ENCODE data around the gene SMC4. TPM values are rescaled to one million over a fixed set of nuclear protein-coding genes. Genes with fewer than 3 reads are reported as not detected.

The SMC4 gene
- total RNA-seq, 4 donors from 2014 or later, result 11.8 to 119 (median 72.4) TPM

GRCh38 chr3:160445854-160446253 is 46.4 kb downstream of the SMC4 start:
- Histone ChIP-seq H3K27me3 (no peaks in the 10 kb centered on the region), H3K4me1 (no peaks in the 10 kb centered on the region), H3K9me3 (no peaks in the 10 kb centered on the region), H3K36me3 (no peaks in the 10 kb centered on the region), H3K27ac (no peak overlapping the region), H3K4me3 (no peak overlapping the region)
- TF ChIP-seq POLR2A (IDR thresholded peaks at IDR 0.05), result no peak
- TF ChIP-seq, protein P1, sequence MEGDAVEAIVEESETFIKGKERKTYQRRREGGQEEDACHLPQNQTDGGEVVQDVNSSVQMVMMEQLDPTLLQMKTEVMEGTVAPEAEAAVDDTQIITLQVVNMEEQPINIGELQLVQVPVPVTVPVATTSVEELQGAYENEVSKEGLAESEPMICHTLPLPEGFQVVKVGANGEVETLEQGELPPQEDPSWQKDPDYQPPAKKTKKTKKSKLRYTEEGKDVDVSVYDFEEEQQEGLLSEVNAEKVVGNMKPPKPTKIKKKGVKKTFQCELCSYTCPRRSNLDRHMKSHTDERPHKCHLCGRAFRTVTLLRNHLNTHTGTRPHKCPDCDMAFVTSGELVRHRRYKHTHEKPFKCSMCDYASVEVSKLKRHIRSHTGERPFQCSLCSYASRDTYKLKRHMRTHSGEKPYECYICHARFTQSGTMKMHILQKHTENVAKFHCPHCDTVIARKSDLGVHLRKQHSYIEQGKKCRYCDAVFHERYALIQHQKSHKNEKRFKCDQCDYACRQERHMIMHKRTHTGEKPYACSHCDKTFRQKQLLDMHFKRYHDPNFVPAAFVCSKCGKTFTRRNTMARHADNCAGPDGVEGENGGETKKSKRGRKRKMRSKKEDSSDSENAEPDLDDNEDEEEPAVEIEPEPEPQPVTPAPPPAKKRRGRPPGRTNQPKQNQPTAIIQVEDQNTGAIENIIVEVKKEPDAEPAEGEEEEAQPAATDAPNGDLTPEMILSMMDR (IDR thresholded peaks at IDR 0.05), result no peak
- DNase-seq, result no peak
- intact Hi-C loops (cut with DNase I; ENCODE audit: low total_unique reads), result no loop called here

DNA sequence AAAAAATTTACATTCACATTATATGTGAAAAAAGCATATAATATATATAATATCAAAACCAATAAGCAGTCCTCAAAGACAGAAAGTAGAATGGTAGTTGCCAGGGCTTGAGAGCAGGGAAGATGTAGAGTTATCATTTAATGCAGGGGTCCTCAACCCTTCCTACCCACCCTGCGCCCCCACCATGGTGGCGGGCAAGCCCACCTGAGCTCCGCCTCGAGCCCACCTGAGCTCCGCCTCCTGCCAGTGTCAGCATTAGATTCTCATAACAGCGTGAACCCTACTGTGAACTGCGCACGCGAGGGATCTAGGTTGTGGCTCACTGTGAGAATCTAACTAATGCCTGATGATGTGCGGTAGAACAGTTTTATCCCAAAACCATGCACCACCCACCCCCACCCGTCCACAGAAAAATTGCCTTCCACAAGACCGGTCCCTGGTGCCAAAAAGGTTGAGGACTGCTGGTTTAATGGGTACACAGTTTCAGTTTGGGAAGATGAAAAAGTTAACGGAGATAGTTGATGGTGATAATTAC is 47.1 kb downstream of the SMC4 start:
- intact Hi-C loops (cut with DNase I; ENCODE audit: low total_unique reads), result no loop called here
- Histone ChIP-seq H3K9me3 (no peaks in the 10 kb centered on the region), H3K27me3 (no peaks in the 10 kb centered on the region), H3K4me3 (no peak overlapping the region), H3K4me1 (no peaks in the 10 kb centered on the region), H3K27ac (no peak overlapping the region), H3K36me3 (no peaks in the 10 kb centered on the region)
- no peak for DNase-seq
- TF ChIP-seq POLR2A (IDR thresholded peaks at IDR 0.05), result no peak
- TF ChIP-seq, protein P1 (IDR thresholded peaks at IDR 0.05), result no peak

GRCh38 chr3:160447544-160447943 is 48.1 kb downstream of the SMC4 start:
- DNase-seq, result no peak
- Histone ChIP-seq H3K9me3 (no peaks in the 10 kb centered on the region), H3K27ac (no peak overlapping the region), H3K4me3 (no peak overlapping the region), H3K4me1 (no peaks in the 10 kb centered on the region), H3K36me3 (no peaks in the 10 kb centered on the region), H3K27me3 (no peaks in the 10 kb centered on the region)
- intact Hi-C loops (cut with DNase I; ENCODE audit: low total_unique reads), result no loop called here
- no peak for TF ChIP-seq POLR2A (IDR thresholded peaks at IDR 0.05)
- TF ChIP-seq, protein P1 (IDR thresholded peaks at IDR 0.05), result no peak

GRCh38 chr3:160448845-160449635 is 49.6 kb downstream of the SMC4 start:
- H3K4me3 ChIP-seq, result peak overlapping the region; percentile 34 to 51
- no peaks in the 10 kb centered on the region for H3K4me1 ChIP-seq
- H3K27me3 ChIP-seq, result no peaks in the 10 kb centered on the region
- no peaks in the 10 kb centered on the region for H3K9me3 ChIP-seq
- no peak for DNase-seq
- H3K36me3 ChIP-seq, result no peaks in the 10 kb centered on the region
- no peak for TF ChIP-seq POLR2A (IDR thresholded peaks at IDR 0.05)
- TF ChIP-seq, protein P1 (IDR thresholded peaks at IDR 0.05), result no peak
- H3K27ac ChIP-seq, result peak overlapping the region; percentile 51 to 64
- intact Hi-C loops (cut with DNase I; ENCODE audit: low total_unique reads), result no loop called here
